Measurements from ENCODE around the gene SLC7A9.

DNA sequence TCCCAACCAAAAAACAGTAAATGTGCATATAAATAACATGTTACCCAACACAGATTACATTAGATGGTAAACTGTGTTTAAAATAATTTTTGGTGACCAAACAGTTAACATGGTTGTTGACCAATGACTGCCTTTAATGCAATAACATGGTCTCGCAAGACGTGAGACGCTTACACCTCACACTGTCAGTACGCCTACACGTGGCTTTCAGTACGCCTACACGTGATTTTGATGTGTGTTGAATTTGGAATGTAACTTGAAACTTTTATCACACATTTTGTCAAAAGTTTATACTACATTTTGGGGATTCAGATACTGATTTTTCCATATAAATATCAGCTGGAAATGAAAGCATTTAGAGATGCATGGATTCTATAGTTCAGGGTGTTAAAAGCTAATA is 32.0 kb downstream of the SLC7A9 start:
- TF ChIP-seq, protein P1, sequence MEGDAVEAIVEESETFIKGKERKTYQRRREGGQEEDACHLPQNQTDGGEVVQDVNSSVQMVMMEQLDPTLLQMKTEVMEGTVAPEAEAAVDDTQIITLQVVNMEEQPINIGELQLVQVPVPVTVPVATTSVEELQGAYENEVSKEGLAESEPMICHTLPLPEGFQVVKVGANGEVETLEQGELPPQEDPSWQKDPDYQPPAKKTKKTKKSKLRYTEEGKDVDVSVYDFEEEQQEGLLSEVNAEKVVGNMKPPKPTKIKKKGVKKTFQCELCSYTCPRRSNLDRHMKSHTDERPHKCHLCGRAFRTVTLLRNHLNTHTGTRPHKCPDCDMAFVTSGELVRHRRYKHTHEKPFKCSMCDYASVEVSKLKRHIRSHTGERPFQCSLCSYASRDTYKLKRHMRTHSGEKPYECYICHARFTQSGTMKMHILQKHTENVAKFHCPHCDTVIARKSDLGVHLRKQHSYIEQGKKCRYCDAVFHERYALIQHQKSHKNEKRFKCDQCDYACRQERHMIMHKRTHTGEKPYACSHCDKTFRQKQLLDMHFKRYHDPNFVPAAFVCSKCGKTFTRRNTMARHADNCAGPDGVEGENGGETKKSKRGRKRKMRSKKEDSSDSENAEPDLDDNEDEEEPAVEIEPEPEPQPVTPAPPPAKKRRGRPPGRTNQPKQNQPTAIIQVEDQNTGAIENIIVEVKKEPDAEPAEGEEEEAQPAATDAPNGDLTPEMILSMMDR (conservative IDR thresholded peaks at IDR 0.05; ENCODE audit: low read length) = no peak
- no peak for TF ChIP-seq EZH2phosphoT487 (IDR thresholded peaks at IDR 0.05; ENCODE audit: borderline replicate concordance, low read depth, low read length)
